ENCODE data around the gene GCNT1.

GRCh38 chr9:76545191-76545590 lies 86.2 kb downstream of the GCNT1 start:
- TF ChIP-seq CTCF (IDR thresholded peaks at IDR 0.05 in 8 of 11, conservative IDR thresholded peaks at IDR 0.05 in 3 of 11), result no peak
- no peak for TF ChIP-seq POLR2A (IDR thresholded peaks at IDR 0.05)
- no peak for TF ChIP-seq POLR2AphosphoS5 (IDR thresholded peaks at IDR 0.05)

All from spleen (tissue), 7 donors.